22Rv1 (cell line): Measurements from ENCODE around the gene RC3H2.

ENCODE experiments used
- H3K27ac ChIP-seq: fragments of 450-650 bp; 2 replicates; pipeline ENCODE4 v1.5.1; 2017
- ZFX ChIP-seq: fragments of 450-650 bp; IDR thresholded peaks from 2 replicates; pipeline ENCODE4 v1.6.1; 2017; ENCODE audit warnings: antibody characterized with exemption, borderline replicate concordance
- TF ChIP-seq, protein P1 (sequence below): fragments of 450-650 bp; IDR thresholded peaks from 2 replicates; pipeline ENCODE4 v1.5.1; 2017; ENCODE audit warnings: mild to moderate bottlenecking

Gene RC3H2

DNA sequence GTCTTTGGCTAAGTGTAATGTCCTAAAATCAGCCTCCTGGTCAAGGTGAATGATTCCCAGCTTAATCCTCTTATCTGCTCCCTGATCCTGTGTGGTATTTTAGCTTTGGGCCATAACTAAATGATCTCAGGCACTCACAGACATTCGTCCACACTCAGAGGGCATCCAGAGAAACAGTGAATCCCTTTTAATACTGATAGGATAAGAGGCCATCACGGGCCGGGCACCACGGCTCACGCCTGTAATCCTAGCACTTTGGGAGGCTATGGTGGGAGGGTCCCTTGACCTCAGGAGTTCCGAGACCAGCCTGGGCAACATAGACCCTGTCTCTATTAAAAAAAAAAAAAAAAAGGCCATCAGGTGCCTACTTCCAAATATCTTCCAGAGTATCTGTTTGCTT lies 83.1 kb downstream of the RC3H2 start:
- no peak overlapping the region for H3K27ac ChIP-seq

DNA sequence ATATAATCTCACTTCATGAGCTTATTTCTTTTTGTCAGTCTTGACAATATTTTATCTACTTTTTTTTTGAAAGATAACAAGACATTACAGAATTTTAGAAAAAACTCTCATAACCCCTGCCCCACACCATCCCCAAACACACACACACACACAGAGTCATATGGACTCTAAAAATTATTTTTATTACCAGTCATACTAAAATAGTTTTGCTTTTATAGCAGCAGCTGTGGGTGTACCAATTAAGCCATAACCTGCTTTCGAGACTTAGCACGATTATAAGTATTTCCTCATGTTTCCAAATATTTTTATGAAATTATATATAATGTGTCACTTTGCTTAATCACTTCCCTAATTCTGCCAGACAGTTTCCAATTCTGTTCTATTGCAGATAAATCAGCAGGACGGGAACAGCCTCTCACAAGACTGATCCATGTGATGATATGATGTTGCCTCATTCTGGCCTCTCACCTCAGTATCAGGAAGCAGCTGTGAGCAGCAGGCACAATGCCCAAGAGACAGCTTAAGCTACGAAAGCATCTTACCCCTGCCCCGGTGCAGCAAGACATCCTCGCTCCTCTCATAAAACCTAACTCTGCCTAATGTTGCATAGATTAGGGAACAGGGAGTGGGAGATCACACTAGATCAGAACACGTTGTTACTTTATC lies 83.7 kb downstream of the RC3H2 start:
- H3K27ac ChIP-seq: no peak overlapping the region
- TF ChIP-seq, protein P1, sequence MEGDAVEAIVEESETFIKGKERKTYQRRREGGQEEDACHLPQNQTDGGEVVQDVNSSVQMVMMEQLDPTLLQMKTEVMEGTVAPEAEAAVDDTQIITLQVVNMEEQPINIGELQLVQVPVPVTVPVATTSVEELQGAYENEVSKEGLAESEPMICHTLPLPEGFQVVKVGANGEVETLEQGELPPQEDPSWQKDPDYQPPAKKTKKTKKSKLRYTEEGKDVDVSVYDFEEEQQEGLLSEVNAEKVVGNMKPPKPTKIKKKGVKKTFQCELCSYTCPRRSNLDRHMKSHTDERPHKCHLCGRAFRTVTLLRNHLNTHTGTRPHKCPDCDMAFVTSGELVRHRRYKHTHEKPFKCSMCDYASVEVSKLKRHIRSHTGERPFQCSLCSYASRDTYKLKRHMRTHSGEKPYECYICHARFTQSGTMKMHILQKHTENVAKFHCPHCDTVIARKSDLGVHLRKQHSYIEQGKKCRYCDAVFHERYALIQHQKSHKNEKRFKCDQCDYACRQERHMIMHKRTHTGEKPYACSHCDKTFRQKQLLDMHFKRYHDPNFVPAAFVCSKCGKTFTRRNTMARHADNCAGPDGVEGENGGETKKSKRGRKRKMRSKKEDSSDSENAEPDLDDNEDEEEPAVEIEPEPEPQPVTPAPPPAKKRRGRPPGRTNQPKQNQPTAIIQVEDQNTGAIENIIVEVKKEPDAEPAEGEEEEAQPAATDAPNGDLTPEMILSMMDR: no peak
- no peak for TF ChIP-seq ZFX

More for the DNA sequence above, 83.1 kb downstream of the RC3H2 start:
- TF ChIP-seq, protein P1: no peak
- TF ChIP-seq ZFX: no peak

DNA sequence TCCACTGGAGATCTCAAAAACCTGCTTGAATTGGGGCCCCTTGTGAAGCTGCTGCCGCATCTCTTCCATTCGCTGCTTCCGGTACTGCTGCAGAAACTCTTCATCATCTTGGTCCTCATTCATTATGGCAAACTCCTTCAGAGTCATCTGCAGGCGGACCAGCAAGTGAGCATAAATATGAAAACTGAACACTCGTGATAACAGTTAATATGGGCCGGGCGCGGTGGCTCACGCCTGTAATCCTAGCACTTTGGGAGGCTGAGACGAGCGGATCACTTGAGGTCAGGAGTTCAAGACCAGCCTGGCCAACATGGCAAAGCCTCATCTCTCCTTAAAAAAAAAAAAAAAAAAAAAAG lies 84.7 kb downstream of the RC3H2 start:
- H3K27ac ChIP-seq: no peak overlapping the region
- TF ChIP-seq, protein P1: no peak
- TF ChIP-seq ZFX: no peak

DNA sequence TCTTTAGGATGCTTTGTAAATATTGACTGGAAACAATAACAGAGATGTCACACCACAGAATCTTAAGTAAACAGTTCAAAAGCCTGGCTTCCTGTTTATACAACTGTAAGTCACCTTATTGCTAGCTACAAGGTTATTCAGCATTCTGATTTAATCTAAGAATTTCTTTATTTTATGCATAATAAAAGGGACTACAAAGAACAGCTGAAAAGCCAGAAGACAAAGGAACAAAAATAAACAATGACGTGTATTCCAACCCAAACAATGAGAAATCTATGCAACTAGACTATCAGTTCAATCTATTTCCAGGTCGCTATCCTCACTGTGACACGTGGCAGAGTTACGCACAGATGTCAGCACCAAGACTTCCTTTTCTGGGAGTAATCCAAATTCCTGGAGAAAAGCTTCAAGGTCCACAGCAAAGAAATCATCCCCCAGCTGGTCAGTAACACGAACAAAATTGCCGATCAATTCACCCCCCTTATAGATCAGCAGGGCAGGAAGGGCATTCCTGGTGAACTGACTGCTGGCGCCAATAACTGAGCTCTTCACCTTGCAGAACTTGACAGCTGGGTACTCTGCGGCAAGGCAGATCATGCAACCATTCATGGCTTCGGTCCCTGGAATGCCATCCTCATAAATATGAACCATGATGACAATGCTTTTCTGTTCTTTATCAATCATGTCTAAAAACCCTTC lies 85.2 kb downstream of the RC3H2 start:
- TF ChIP-seq, protein P1: no peak
- no peak for TF ChIP-seq ZFX
- no peak overlapping the region for H3K27ac ChIP-seq

DNA sequence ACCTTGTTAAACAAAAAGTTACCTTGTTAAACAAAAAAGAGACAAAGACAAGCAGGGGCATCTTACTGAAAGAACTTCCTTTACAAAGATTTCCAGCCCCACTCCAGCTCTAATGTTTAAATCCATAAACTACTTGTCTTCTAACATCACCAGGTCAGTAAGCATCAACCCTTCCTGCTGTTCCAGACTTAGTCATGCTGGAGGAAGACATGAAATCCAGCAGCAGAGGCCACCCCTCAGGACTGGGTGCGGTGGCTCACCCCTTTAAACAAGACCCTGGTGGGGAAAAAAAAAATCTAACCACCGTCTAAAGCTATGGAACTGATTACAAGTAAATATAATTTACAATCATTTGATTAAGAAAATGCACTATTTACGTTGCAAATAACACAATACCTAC lies 85.8 kb downstream of the RC3H2 start:
- no peak overlapping the region for H3K27ac ChIP-seq
- no peak for TF ChIP-seq ZFX

DNA sequence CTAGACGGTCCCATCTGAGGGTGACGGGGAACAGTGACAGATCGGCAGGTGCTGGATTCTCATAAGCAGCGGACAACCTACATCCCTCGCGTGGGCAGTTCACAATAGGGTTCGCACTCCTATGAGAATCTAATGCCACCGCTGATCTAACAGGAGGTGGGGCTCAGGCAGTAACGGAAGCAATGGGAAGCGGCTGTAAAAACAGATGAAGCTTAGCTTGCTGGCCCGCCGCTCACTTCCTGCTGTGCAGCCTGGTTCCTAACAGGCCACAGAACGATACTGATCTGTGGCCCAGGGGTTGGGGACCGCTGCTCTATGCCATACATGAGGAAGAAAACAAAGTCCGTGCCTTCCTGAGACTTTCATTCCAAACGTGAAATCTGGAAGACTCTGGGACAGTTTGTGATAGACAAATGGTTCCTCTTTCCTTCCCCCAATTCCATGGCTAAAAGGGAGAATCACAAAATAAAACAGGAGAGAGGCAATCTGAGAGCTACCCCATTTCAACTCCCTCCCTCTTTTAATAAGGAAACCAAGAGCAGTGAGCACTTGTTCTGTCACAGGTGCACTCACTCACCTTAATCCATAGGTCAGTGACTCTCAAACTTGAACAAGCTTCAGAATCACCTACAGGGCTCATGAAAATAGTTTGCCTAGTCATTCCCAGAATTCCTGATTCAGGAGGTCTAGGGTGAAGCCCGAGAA lies 88.8 kb downstream of the RC3H2 start:
- no peak overlapping the region for H3K27ac ChIP-seq
- TF ChIP-seq, protein P1: no peak
- TF ChIP-seq ZFX: no peak

DNA sequence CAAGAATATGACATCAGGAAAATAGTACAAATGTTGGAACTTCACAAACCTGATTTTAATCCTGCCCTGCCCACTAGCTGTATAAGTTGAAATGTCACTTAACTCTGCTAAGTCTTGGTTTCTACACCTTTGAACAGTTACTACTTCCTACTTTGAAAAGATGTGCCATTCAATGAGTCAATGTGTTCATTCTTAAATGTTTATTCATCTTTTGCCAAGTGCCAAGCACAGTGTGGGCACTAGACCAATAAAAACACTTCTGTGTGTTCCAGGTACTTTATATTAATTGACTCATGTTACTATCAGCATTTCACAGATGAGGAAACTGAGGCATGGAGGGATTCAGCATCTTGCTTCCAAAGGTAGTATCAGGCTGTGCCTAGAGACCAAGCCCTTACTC lies 89.6 kb downstream of the RC3H2 start:
- TF ChIP-seq, protein P1: no peak
- TF ChIP-seq ZFX: no peak
- no peak overlapping the region for H3K27ac ChIP-seq
